Trophoblast cell (in vitro differentiated cells and primary cell): Measurements from ENCODE around the gene VANGL1.

Experiments used
- DNase-seq, 2 donors: peaks; one replicate each; pipeline ENCODE4 v3.0.0-alpha.2; 2016
- H2AFZ ChIP-seq: 2 replicates; pipeline ENCODE4 v1.6.1; 2013; ENCODE audit warnings: low read length, moderate library complexity, mild to moderate bottlenecking; ENCODE audit not compliant: insufficient read depth, poor library complexity
- H2AK5ac ChIP-seq: 2 replicates; pipeline ENCODE4 v1.6.1; 2013; ENCODE audit warnings: mild to moderate bottlenecking, low read length
- H2BK120ac ChIP-seq: 2 replicates; pipeline ENCODE4 v1.6.1; 2013; ENCODE audit warnings: low read length, mild to moderate bottlenecking, moderate library complexity; ENCODE audit not compliant: insufficient read depth, poor library complexity
- H2BK12ac ChIP-seq: 2 replicates; pipeline ENCODE4 v1.6.1; 2013; ENCODE audit warnings: mild to moderate bottlenecking, low read length, moderate library complexity
- H2BK5ac ChIP-seq: 2 replicates; pipeline ENCODE4 v1.6.1; 2013; ENCODE audit warnings: low read length, low read depth, moderate library complexity, mild to moderate bottlenecking; ENCODE audit not compliant: poor library complexity
- H3K14ac ChIP-seq: 2 replicates; pipeline ENCODE4 v1.6.1; 2013; ENCODE audit warnings: mild to moderate bottlenecking, low read length
- H3K18ac ChIP-seq: 2 replicates; pipeline ENCODE4 v1.6.1; 2013; ENCODE audit warnings: mild to moderate bottlenecking, low read length
- H3K23ac ChIP-seq: 2 replicates; pipeline ENCODE4 v1.6.1; 2013; ENCODE audit warnings: low read length
- H3K27ac ChIP-seq: 2 replicates; pipeline ENCODE4 v1.5.1; 2013; ENCODE audit warnings: low read depth, mild to moderate bottlenecking, inconsistent platforms, low read length, moderate library complexity
- H3K27me3 ChIP-seq: 2 replicates; pipeline ENCODE4 v1.6.1; 2013; ENCODE audit warnings: inconsistent platforms, mild to moderate bottlenecking, low read length, moderate library complexity; ENCODE audit not compliant: insufficient read depth
- H3K36me3 ChIP-seq, 2 experiments: 1 replicate in 1 of 2; 2 replicates in 1 of 2; pipeline ENCODE4 v1.6.1; 2013; ENCODE audit warnings: low read length in 2 of 2, mild to moderate bottlenecking in 2 of 2, moderate library complexity in 1 of 2; ENCODE audit not compliant: insufficient read depth in 2 of 2, control insufficient read depth in 1 of 2
- H3K4ac ChIP-seq: 2 replicates; pipeline ENCODE4 v1.6.1; 2013; ENCODE audit warnings: low read depth, mild to moderate bottlenecking, low read length, moderate library complexity
- H3K4me1 ChIP-seq, 2 experiments: 1 replicate in 1 of 2; 2 replicates in 1 of 2; pipeline ENCODE4 v1.6.1; 2013; ENCODE audit warnings: low read length in 2 of 2, mild to moderate bottlenecking in 2 of 2, moderate library complexity in 1 of 2; ENCODE audit not compliant: insufficient read depth in 2 of 2, control insufficient read depth in 1 of 2
- H3K4me2 ChIP-seq: 2 replicates; pipeline ENCODE4 v1.6.1; 2013; ENCODE audit warnings: inconsistent platforms, mild to moderate bottlenecking, low read length, moderate library complexity
- H3K4me3 ChIP-seq: 2 replicates; pipeline ENCODE4 v1.5.1; 2013; ENCODE audit warnings: mild to moderate bottlenecking, low read depth, low read length, inconsistent platforms
- H3K79me1 ChIP-seq: one replicate; pipeline ENCODE4 v1.6.1; 2013; ENCODE audit warnings: low read length
- H3K79me2 ChIP-seq: 2 replicates; pipeline ENCODE4 v1.6.1; 2013; ENCODE audit warnings: low read length, mild to moderate bottlenecking; ENCODE audit not compliant: control insufficient read depth, insufficient read depth, poor library complexity
- H3K9ac ChIP-seq: 2 replicates; pipeline ENCODE4 v1.6.1; 2013; ENCODE audit warnings: mild to moderate bottlenecking, low read length
- H3K9me3 ChIP-seq: 2 replicates; pipeline ENCODE4 v1.6.1; 2013; ENCODE audit warnings: low read depth, mild to moderate bottlenecking, control low read depth, inconsistent platforms, low read length; ENCODE audit not compliant: insufficient read depth
- H4K12ac ChIP-seq: 2 replicates; pipeline ENCODE4 v1.6.1; 2013; ENCODE audit warnings: low read depth, mild to moderate bottlenecking, low read length, moderate library complexity
- H4K8ac ChIP-seq: 2 replicates; pipeline ENCODE4 v1.6.1; 2013; ENCODE audit warnings: low read depth, mild to moderate bottlenecking, low read length, moderate library complexity
- H4K91ac ChIP-seq: one replicate; pipeline ENCODE4 v1.6.1; 2013; ENCODE audit warnings: low read depth, mild to moderate bottlenecking, low read length, moderate library complexity
- WGBS: extraction: QIAGEN DNeasy Blood & Tissue Kit; methylation state at CpG from one replicate; pipeline ENCODE4 v1.1.7; 2013; ENCODE audit warnings: missing lambda C conversion rate; ENCODE audit not compliant: insufficient read length, insufficient coverage; ENCODE audit errors: extremely low coverage; 5-methylcytosine and 5-hydroxymethylcytosine counted together

Gene VANGL1

GRCh38 chr1:115682792-115683191, 41.0 kb downstream of the VANGL1 start:
- Histone ChIP-seq H3K4me1 (peaks cover 10 to 16% of the 10 kb centered on the region in 2 experiments), H2BK5ac (no peak overlapping the region), H3K9ac (no peak overlapping the region)

DNA sequence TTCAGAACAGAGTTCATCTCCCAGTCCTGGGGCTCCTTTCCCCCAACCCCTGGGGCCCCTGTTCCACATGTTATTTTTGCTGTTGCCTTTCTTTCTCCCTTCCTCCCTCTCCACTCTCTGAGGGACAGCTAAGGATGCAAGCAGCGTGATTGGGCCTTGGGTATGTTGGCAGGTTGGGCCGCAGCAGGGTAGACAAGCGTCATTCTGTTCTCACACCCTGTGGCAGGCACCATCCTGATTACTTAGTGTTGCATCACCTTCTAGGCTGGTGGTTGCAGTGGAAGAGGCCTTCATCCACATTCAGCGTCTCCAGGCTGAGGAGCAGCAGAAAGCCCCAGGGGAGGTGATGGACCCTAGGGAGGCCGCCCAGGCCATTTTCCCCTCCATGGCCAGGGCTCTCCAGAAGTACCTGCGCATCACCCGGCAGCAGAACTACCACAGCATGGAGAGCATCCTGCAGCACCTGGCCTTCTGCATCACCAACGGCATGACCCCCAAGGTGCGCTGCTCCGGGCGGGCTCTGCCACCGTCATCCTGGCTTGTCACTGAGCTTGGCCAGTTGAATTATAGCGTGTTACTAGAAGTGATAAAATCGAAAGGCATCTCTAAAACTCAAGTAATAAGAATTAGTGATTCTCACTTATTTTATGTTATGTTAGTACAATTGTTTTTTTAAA, 43.4 kb downstream of the VANGL1 start:
- Histone ChIP-seq H4K91ac (no peak overlapping the region), H3K9me3 (no peaks in the 10 kb centered on the region), H2AFZ (no peak overlapping the region), H3K4me3 (no peak overlapping the region), H3K9ac (no peak overlapping the region), H3K23ac (no peak overlapping the region), H3K4ac (no peak overlapping the region), H3K4me1 (no peaks in the 10 kb centered on the region), H3K36me3 (peaks cover 17 to 27% of the 10 kb centered on the region in 2 experiments), H2BK12ac (no peak overlapping the region), H2BK120ac (no peak overlapping the region), H3K14ac (no peak overlapping the region), H4K8ac (no peak overlapping the region), H3K79me1 (no peaks in the 10 kb centered on the region), H3K27me3 (no peaks in the 10 kb centered on the region), H3K4me2 (no peak overlapping the region), H3K18ac (no peak overlapping the region), H4K12ac (no peak overlapping the region), H3K27ac (no peak overlapping the region), H2AK5ac (no peak overlapping the region), H2BK5ac (no peak overlapping the region), H3K79me2 (no peaks in the 10 kb centered on the region)
- WGBS: no CpG with 5 or more reads among the region's 14 CpGs
- DNase-seq: no peak

More at GRCh38 chr1:115682792-115683191, 41.0 kb downstream of the VANGL1 start:
- Histone ChIP-seq H2BK12ac (no peak overlapping the region), H3K9me3 (no peaks in the 10 kb centered on the region), H3K79me2 (no peaks in the 10 kb centered on the region), H2BK120ac (no peak overlapping the region), H4K8ac (no peak overlapping the region), H2AFZ (no peak overlapping the region), H3K4me3 (no peak overlapping the region), H3K4ac (no peak overlapping the region), H3K4me2 (no peak overlapping the region), H3K27me3 (no peaks in the 10 kb centered on the region), H3K27ac (no peak overlapping the region), H2AK5ac (no peak overlapping the region), H3K23ac (no peak overlapping the region), H3K14ac (no peak overlapping the region), H3K79me1 (no peaks in the 10 kb centered on the region), H3K36me3 (peaks cover 24 to 26% of the 10 kb centered on the region in 2 experiments), H4K91ac (no peak overlapping the region), H3K18ac (no peak overlapping the region), H4K12ac (no peak overlapping the region)
- no CpG with 5 or more reads among the region's 4 CpGs for WGBS
- no peak for DNase-seq

GRCh38 chr1:115687744-115688143, 46.0 kb downstream of the VANGL1 start:
- Histone ChIP-seq H3K79me2 (no peaks in the 10 kb centered on the region), H2BK120ac (no peak overlapping the region), H2AK5ac (no peak overlapping the region), H2BK5ac (no peak overlapping the region), H4K91ac (no peak overlapping the region), H3K18ac (no peak overlapping the region), H3K9me3 (no peaks in the 10 kb centered on the region), H4K12ac (no peak overlapping the region), H3K79me1 (no peaks in the 10 kb centered on the region), H3K4me2 (no peak overlapping the region), H3K4me1 (no peaks in the 10 kb centered on the region), H4K8ac (no peak overlapping the region), H3K27me3 (no peaks in the 10 kb centered on the region), H3K4ac (no peak overlapping the region), H2AFZ (no peak overlapping the region), H3K14ac (no peak overlapping the region), H3K36me3 (peaks cover 28 to 47% of the 10 kb centered on the region in 2 experiments), H3K23ac (no peak overlapping the region), H2BK12ac (no peak overlapping the region), H3K9ac (no peak overlapping the region), H3K27ac (no peak overlapping the region), H3K4me3 (no peak overlapping the region)
- WGBS: no CpG with 5 or more reads among the region's 3 CpGs
- no peak for DNase-seq

DNA sequence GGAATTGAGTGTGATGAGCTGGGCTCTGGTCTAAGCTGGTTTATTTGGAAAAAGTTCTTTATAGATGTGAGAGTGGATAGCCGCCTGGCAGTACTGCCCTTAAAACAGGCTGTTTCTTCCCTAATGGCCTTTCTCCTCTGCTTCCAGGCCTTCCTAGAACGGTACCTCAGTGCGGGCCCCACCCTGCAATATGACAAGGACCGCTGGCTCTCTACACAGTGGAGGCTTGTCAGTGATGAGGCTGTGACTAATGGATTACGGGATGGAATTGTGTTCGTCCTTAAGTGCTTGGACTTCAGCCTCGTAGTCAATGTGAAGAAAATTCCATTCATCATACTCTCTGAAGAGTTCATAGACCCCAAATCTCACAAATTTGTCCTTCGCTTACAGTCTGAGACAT, 49.2 kb downstream of the VANGL1 start:
- Histone ChIP-seq H3K18ac (no peak overlapping the region), H2BK12ac (no peak overlapping the region), H3K4me2 (no peak overlapping the region), H3K4me3 (no peak overlapping the region), H3K4ac (no peak overlapping the region), H3K79me1 (no peaks in the 10 kb centered on the region), H2AK5ac (no peak overlapping the region), H3K9ac (no peak overlapping the region), H2BK5ac (no peak overlapping the region), H3K9me3 (no peaks in the 10 kb centered on the region), H3K23ac (no peak overlapping the region), H2BK120ac (no peak overlapping the region), H3K36me3 (peaks cover 11 to 24% of the 10 kb centered on the region in 2 experiments), H3K27ac (no peak overlapping the region), H3K79me2 (no peaks in the 10 kb centered on the region), H2AFZ (no peak overlapping the region), H4K12ac (no peak overlapping the region), H3K14ac (no peak overlapping the region), H3K4me1 (no peaks in the 10 kb centered on the region), H4K8ac (no peak overlapping the region), H4K91ac (no peak overlapping the region), H3K27me3 (no peaks in the 10 kb centered on the region)
- DNase-seq: no peak
- no CpG with 5 or more reads among the region's 8 CpGs for WGBS
